ENCODE results near the gene WDTC1.
"Not testable (repeated sequence)": the region's sequence is repeated elsewhere in the genome, so short reads cannot be mapped to it uniquely, and the experiment has no call there.

WDTC1 gene

DNA sequence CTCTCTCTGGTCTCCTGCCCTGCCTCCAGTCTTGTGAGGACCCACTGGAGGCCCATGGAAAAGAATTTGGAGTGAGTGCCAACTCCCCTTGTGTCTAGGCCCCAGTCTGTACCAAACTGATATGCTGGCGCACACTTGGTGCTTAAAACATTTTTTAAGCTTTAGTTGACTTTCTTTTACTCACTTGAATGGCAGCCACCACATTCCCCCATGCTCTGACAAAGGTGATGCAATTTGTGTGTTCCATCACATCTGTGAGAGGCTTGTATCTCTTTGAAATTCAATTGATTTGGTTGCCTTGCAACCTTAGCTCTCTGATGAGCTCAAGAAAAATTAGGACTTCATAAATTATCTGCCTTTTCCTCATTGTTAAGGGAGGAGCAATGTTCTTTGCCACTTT lies 30.5 kb upstream of the WDTC1 start:
- Histone ChIP-seq H3K36me3 (ENCODE audit: control insufficient read depth, insufficient read depth, low read length) (no peaks in the 10 kb centered on the region), H3K4me2 (ENCODE audit: low read length) (no peak overlapping the region), H3K9ac (no peak overlapping the region), H3K9me3 (ENCODE audit: control insufficient read depth, low read length) (no peaks in the 10 kb centered on the region), H3K4me3 (ENCODE audit: low read depth, low read length) (no peak overlapping the region), H3K27ac (no peak overlapping the region), H2AFZ (no peak overlapping the region), H3K4me1 (no peaks in the 10 kb centered on the region), H3K79me2 (no peaks in the 10 kb centered on the region), H3K27me3 (ENCODE audit: control insufficient read depth, insufficient read depth, low read length) (no peaks in the 10 kb centered on the region)
- TF ChIP-seq, protein P1, sequence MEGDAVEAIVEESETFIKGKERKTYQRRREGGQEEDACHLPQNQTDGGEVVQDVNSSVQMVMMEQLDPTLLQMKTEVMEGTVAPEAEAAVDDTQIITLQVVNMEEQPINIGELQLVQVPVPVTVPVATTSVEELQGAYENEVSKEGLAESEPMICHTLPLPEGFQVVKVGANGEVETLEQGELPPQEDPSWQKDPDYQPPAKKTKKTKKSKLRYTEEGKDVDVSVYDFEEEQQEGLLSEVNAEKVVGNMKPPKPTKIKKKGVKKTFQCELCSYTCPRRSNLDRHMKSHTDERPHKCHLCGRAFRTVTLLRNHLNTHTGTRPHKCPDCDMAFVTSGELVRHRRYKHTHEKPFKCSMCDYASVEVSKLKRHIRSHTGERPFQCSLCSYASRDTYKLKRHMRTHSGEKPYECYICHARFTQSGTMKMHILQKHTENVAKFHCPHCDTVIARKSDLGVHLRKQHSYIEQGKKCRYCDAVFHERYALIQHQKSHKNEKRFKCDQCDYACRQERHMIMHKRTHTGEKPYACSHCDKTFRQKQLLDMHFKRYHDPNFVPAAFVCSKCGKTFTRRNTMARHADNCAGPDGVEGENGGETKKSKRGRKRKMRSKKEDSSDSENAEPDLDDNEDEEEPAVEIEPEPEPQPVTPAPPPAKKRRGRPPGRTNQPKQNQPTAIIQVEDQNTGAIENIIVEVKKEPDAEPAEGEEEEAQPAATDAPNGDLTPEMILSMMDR (IDR thresholded peaks at IDR 0.05), result no peak

DNA sequence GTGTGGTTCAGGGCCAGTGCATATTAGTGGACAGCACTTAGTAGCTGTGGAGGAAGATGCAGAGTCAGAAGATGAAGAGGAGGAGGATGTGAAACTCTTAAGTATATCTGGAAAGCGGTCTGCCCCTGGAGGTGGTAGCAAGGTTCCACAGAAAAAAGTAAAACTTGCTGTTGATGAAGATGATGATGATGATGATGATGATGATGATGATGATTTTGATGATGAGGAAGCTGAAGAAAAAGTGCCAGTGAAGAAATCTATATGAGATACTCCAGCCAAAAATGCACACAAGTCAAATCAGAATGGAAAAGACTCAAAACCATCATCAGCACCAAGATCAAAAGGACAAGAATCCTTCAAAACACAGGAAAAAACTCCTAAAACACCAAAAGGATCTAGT lies 27.2 kb upstream of the WDTC1 start:
- H3K4me1 ChIP-seq; H3K9ac ChIP-seq; H3K9me3 ChIP-seq (ENCODE audit: control insufficient read depth, low read length); H3K79me2 ChIP-seq; H3K36me3 ChIP-seq (ENCODE audit: control insufficient read depth, insufficient read depth, low read length); H2AFZ ChIP-seq; H3K27me3 ChIP-seq (ENCODE audit: control insufficient read depth, insufficient read depth, low read length); H3K27ac ChIP-seq; H3K4me2 ChIP-seq (ENCODE audit: low read length); H3K4me3 ChIP-seq (ENCODE audit: low read depth, low read length): not testable (repeated sequence)

DNA sequence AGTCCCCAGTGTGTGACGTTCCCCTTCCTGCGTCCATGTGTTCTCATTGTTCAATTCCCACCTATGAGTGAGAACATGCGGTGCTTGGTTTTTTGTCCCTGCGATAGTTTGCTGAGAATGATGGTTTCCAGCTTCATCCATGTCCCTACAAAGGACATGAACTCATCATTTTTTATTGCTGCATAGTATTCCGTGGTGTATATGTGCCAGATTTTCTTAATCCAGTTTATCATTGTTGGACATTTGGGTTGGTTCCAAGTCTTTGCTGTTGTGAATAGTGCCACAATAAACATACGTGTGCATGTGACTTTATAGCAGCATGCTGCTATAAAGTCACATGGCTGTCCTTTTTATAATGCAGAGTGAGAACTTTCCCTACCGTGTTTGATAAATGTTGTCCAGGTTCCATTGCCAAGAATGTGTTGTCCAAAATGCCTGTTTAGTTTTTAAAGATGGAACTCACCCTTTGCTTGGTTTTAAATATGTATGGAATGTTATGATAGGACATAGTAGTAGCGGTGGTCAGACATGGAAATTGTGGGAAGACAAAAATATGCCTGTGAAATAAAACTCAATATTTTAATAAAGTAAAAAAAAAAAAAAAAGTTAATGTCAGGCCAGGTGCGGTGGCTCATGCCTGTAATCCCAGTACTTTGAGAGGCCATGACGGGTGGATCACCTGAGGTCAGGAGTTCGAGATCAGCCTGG lies 26.1 kb upstream of the WDTC1 start:
- H2AFZ ChIP-seq; H3K4me2 ChIP-seq (ENCODE audit: low read length); H3K9me3 ChIP-seq (ENCODE audit: control insufficient read depth, low read length); H3K36me3 ChIP-seq (ENCODE audit: control insufficient read depth, insufficient read depth, low read length); H3K9ac ChIP-seq; H3K27ac ChIP-seq; H3K4me3 ChIP-seq (ENCODE audit: low read depth, low read length); H3K79me2 ChIP-seq; H3K4me1 ChIP-seq; H3K27me3 ChIP-seq (ENCODE audit: control insufficient read depth, insufficient read depth, low read length): not testable (repeated sequence)

DNA sequence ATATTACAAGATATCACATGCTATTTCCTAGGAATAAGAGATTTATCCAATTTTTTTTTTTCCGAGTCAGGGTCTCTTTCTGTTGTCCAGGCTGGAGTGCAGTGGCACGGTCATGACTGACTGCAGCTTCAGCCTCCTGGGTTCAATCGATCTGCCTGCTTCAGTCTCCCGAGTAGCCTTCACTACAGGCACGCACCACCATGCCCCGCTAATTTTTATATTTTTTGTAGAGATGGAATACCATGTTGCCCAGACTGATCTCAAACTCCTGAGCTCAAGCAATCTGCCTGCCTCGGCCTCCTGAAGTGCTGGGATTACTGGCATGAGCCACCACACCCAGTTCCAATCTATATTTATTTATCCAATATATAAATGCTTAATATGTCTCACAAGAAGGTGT lies 18.0 kb upstream of the WDTC1 start:
- no peaks in the 10 kb centered on the region for H3K79me2 ChIP-seq
- TF ChIP-seq, protein P1 (IDR thresholded peaks at IDR 0.05), result no peak
- H3K27ac ChIP-seq, result no peak overlapping the region
- H2AFZ ChIP-seq, result no peak overlapping the region
- no peaks in the 10 kb centered on the region for H3K9me3 ChIP-seq (ENCODE audit: control insufficient read depth, low read length)
- peak overlapping the region; percentile 5 for H3K4me3 ChIP-seq (ENCODE audit: low read depth, low read length)
- no peaks in the 10 kb centered on the region for H3K4me1 ChIP-seq
- H3K27me3 ChIP-seq (ENCODE audit: control insufficient read depth, insufficient read depth, low read length), result no peaks in the 10 kb centered on the region
- H3K9ac ChIP-seq, result no peak overlapping the region
- no peaks in the 10 kb centered on the region for H3K36me3 ChIP-seq (ENCODE audit: control insufficient read depth, insufficient read depth, low read length)
- no peak overlapping the region for H3K4me2 ChIP-seq (ENCODE audit: low read length)

DNA sequence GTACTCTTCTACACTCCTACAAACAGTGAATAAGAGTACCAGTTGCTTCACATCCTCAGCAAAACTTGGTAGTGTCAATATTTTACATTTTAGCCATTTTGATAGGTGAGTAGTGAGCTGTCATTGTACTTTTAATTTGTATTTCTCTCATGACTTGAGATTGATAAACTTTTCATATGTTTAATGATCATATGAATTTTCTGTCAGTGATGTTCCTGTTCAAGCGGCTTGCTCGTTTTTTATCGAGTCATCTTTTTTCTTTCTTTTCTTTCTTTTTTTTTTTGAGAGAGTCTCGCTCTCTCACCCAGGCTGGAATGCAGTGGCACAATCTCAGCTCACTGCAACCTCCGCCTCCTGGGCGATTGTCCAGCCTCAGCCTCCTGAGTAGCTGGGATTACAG lies 17.0 kb upstream of the WDTC1 start:
- Histone ChIP-seq H3K79me2 (no peaks in the 10 kb centered on the region), H3K4me3 (ENCODE audit: low read depth, low read length) (no peak overlapping the region), H2AFZ (no peak overlapping the region), H3K4me1 (no peaks in the 10 kb centered on the region), H3K9ac (no peak overlapping the region), H3K4me2 (ENCODE audit: low read length) (no peak overlapping the region), H3K27ac (no peak overlapping the region), H3K36me3 (ENCODE audit: control insufficient read depth, insufficient read depth, low read length) (no peaks in the 10 kb centered on the region), H3K27me3 (ENCODE audit: control insufficient read depth, insufficient read depth, low read length) (no peaks in the 10 kb centered on the region), H3K9me3 (ENCODE audit: control insufficient read depth, low read length) (no peaks in the 10 kb centered on the region)
- TF ChIP-seq, protein P1 (IDR thresholded peaks at IDR 0.05), result no peak

DNA sequence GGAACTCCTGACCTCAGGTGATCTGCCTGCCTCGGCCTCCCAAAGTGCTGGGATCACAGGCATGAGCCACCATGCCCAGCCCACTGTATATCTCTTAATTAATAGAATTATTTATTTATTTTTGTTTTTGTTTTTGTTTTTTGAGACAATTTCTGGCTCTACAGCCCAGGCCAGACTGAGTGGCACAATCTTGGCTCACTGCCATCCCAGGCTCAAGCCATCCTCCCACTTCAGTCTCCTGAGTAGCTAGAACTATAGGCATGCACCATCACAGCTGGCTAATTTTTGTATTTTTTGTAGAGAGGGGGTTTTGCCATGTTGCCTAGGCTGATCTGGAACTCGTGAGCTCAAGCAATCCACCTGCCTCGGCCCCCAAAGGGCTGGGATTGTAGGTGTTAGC lies 15.7 kb upstream of the WDTC1 start:
- H3K9me3 ChIP-seq (ENCODE audit: control insufficient read depth, low read length), result no peaks in the 10 kb centered on the region
- no peak overlapping the region for H3K9ac ChIP-seq
- H3K4me3 ChIP-seq (ENCODE audit: low read depth, low read length), result no peak overlapping the region
- no peaks in the 10 kb centered on the region for H3K4me1 ChIP-seq
- H3K27me3 ChIP-seq (ENCODE audit: control insufficient read depth, insufficient read depth, low read length), result no peaks in the 10 kb centered on the region
- H2AFZ ChIP-seq, result no peak overlapping the region
- no peak overlapping the region for H3K4me2 ChIP-seq (ENCODE audit: low read length)
- no peaks in the 10 kb centered on the region for H3K79me2 ChIP-seq
- TF ChIP-seq, protein P1 (IDR thresholded peaks at IDR 0.05), result no peak
- no peak overlapping the region for H3K27ac ChIP-seq
- no peaks in the 10 kb centered on the region for H3K36me3 ChIP-seq (ENCODE audit: control insufficient read depth, insufficient read depth, low read length)

Data from parathyroid adenoma (tissue), 2 donors.